Measurements from ENCODE around the gene PLEKHJ1. TPM values are rescaled to one million over a fixed set of nuclear protein-coding genes. Genes with fewer than 3 reads are reported as not detected.

The PLEKHJ1 gene
- total RNA-seq, 4 donors from 2014 or later: 21.0 to 78.2 (median 47.3) TPM

GRCh38 chr19:2233601-2234280 lies 2.4 kb downstream of the PLEKHJ1 start:
- no peak for TF ChIP-seq CTCF (IDR thresholded peaks at IDR 0.05; ENCODE audit: low read depth)

- no peak for TF ChIP-seq CTCF (IDR thresholded peaks at IDR 0.05; ENCODE audit: low read depth)
Measured at GRCh38 chr19:2232286-2233151, 3.6 kb downstream of the PLEKHJ1 start.

- TF ChIP-seq CTCF (IDR thresholded peaks at IDR 0.05; ENCODE audit: low read depth): no peak
Measured at GRCh38 chr19:2231621-2232221, 4.4 kb downstream of the PLEKHJ1 start.

GRCh38 chr19:2230807-2231533 lies 5.2 kb downstream of the PLEKHJ1 start:
- no peak for TF ChIP-seq CTCF (IDR thresholded peaks at IDR 0.05; ENCODE audit: low read depth)

- no peak for TF ChIP-seq CTCF (IDR thresholded peaks at IDR 0.05; ENCODE audit: low read depth)
Measured at GRCh38 chr19:2230033-2230531, 6.0 kb downstream of the PLEKHJ1 start.

- TF ChIP-seq CTCF (IDR thresholded peaks at IDR 0.05; ENCODE audit: low read depth): no peak
Measured at GRCh38 chr19:2229103-2230032, 6.8 kb downstream of the PLEKHJ1 start.
